A549 (cell line): ENCODE data around the gene ERP44. TPM values are rescaled to one million over a fixed set of nuclear protein-coding genes. Genes with fewer than 3 reads are reported as not detected.

Source experiments
- ATAC-seq, 2 experiments: fragments of 200-7000 bp in 1 of 2; fragments of >200 bp in 1 of 2; cut with Nextera tagmentation in 1 of 2; cut with Tn5 transposase in 1 of 2; 3 replicates each; pipeline versions ENCODE4 v1.8.0 to v1.9.1; 2018 to 2020; ENCODE audit warnings: mild to moderate bottlenecking in 1 of 2, moderate library complexity in 1 of 2
- CTCF ChIA-PET: fragments of 300-600 bp; sonication (Branson Sonifier 250); formaldehyde crosslinking; extraction: SDS; loops from one replicate; lab custom pipeline; 2021; ENCODE audit warnings: antibody characterized with exemption, inconsistent platforms; lab: Yijun Ruan, JAX
- POLR2A ChIA-PET: fragments of 350-600 bp; formaldehyde crosslinking; extraction: SDS; loops from one replicate; lab custom pipeline; 2021; ENCODE audit warnings: antibody characterized with exemption, inconsistent platforms; lab: Yijun Ruan, JAX
- DNase-seq, 2 experiments: peaks; one replicate each; pipeline versions ENCODE4 v3.0.0 to v3.0.0-alpha.2; 2011 to 2016; ENCODE audit warnings: low read depth in 1 of 2, low spot score in 1 of 2
- FAIRE-seq: peaks from 2 replicates; lab custom pipeline; 2011; peaks lifted over from hg19 to GRCh38; lab: Jason Lieb, UNC
- H3K27ac ChIP-seq, 2 experiments: fragments of >200 bp; sonication (Bioruptor Twin); formaldehyde crosslinking; 3 replicates each; pipeline ENCODE4 v1.5.1; 2016 to 2017
- H3K4me1 ChIP-seq: fragments of >200 bp; sonication (Bioruptor Twin); formaldehyde crosslinking; 3 replicates; pipeline ENCODE4 v1.6.1; 2016
- H3K4me2 ChIP-seq: fragments of >200 bp; sonication (Bioruptor Twin); formaldehyde crosslinking; 3 replicates; pipeline ENCODE4 v1.6.1; 2016
- H3K4me3 ChIP-seq: fragments of >200 bp; sonication (Bioruptor Twin); formaldehyde crosslinking; 3 replicates; pipeline ENCODE4 v1.5.1; 2016
- H3K9me3 ChIP-seq: fragments of >200 bp; sonication (Bioruptor Twin); formaldehyde crosslinking; 3 replicates; pipeline ENCODE4 v1.6.1; 2016
- CBX2 ChIP-seq: fragments of 200-600 bp; sonication (generic); IDR thresholded peaks from 2 replicates; pipeline ENCODE4 v1.6.1; 2016; ENCODE audit warnings: low read depth, mild to moderate bottlenecking, borderline replicate concordance
- CEBPB ChIP-seq, 2 experiments: fragments of >200 bp in 1 of 2; sonication (Bioruptor Twin) in 1 of 2; formaldehyde crosslinking in 1 of 2; IDR thresholded peaks; 2 replicates each; pipeline ENCODE4 v1.6.1; 2012 to 2016
- CHD2 ChIP-seq: fragments of 150-350 bp; IDR thresholded peaks from 2 replicates; pipeline ENCODE4 v1.6.1; 2014; ENCODE audit warnings: low read length; ENCODE audit not compliant: partially characterized antibody
- ELK1 ChIP-seq: fragments of 150-350 bp; IDR thresholded peaks from 2 replicates; pipeline ENCODE4 v1.6.1; 2014; ENCODE audit warnings: low read depth, mild to moderate bottlenecking, low read length
- FOSB ChIP-seq: fragments of 250-450 bp; sonication (Bioruptor Pico); IDR thresholded peaks from 2 replicates; pipeline ENCODE4 v1.5.0; 2020; ENCODE audit warnings: mild to moderate bottlenecking, moderate library complexity
- FOSL2 ChIP-seq, 2 experiments: fragments of 450-650 bp in 1 of 2; fragments of >200 bp in 1 of 2; sonication (Bioruptor Twin) in 1 of 2; formaldehyde crosslinking; IDR thresholded peaks; 2 replicates each; pipeline versions ENCODE4 v1.5.0 to v1.6.1; 2016 to 2020; ENCODE audit warnings: mild to moderate bottlenecking in 1 of 2, moderate library complexity in 1 of 2
- HEYL ChIP-seq: fragments of 250-450 bp; sonication (Bioruptor Pico); IDR thresholded peaks from 2 replicates; pipeline ENCODE4 v1.8.0; 2021; ENCODE audit warnings: mild to moderate bottlenecking, moderate library complexity
- JUN ChIP-seq, 2 experiments: fragments of >200 bp; sonication (Bioruptor Twin); formaldehyde crosslinking; IDR thresholded peaks; 2 replicates in 1 of 2; 3 replicates in 1 of 2; pipeline ENCODE4 v1.6.1; 2016 to 2017
- JUNB ChIP-seq: fragments of >200 bp; sonication (Bioruptor Twin); formaldehyde crosslinking; IDR thresholded peaks from 2 replicates; pipeline ENCODE4 v1.6.1; 2016
- KDM5A ChIP-seq: fragments of 200-600 bp; sonication (generic); IDR thresholded peaks from 2 replicates; pipeline ENCODE4 v1.6.1; 2016; ENCODE audit warnings: antibody characterized with exemption, mild to moderate bottlenecking
- MAFK ChIP-seq: fragments of 450-650 bp; IDR thresholded peaks from 2 replicates; pipeline ENCODE4 v1.6.1; 2014; ENCODE audit not compliant: partially characterized antibody
- POLR2A ChIP-seq: IDR thresholded peaks from 2 replicates; pipeline ENCODE4 v1.6.1; 2012; ENCODE audit warnings: mild to moderate bottlenecking, low read length
- RAD21 ChIP-seq, 2 experiments: fragments of >200 bp in 1 of 2; sonication (Bioruptor Twin) in 1 of 2; formaldehyde crosslinking in 1 of 2; IDR thresholded peaks in 1 of 2; conservative IDR thresholded peaks in 1 of 2; 2 replicates in 1 of 2; 3 replicates in 1 of 2; pipeline ENCODE4 v1.6.1; 2012 to 2018; ENCODE audit warnings: inconsistent platforms in 1 of 2
- RARB ChIP-seq: fragments of 250-450 bp; sonication (Bioruptor Pico); IDR thresholded peaks from 2 replicates; pipeline ENCODE4 v1.8.0; 2021; ENCODE audit warnings: mild to moderate bottlenecking, moderate library complexity
- REST ChIP-seq: fragments of 200-600 bp; sonication (generic); IDR thresholded peaks from 2 replicates; pipeline ENCODE4 v1.6.1; 2016; ENCODE audit warnings: antibody characterized with exemption, mild to moderate bottlenecking, moderate library complexity
- RFX5 ChIP-seq: fragments of 450-650 bp; IDR thresholded peaks from 2 replicates; pipeline ENCODE4 v1.7.1; 2014; ENCODE audit warnings: antibody characterized with exemption, mild to moderate bottlenecking, moderate library complexity
- SMC3 ChIP-seq: fragments of >200 bp; sonication (Bioruptor Twin); formaldehyde crosslinking; IDR thresholded peaks from 3 replicates; pipeline ENCODE4 v1.6.1; 2018; ENCODE audit warnings: inconsistent platforms
- TFCP2L1 ChIP-seq: fragments of 250-450 bp; sonication (Bioruptor Pico); IDR thresholded peaks from 2 replicates; pipeline ENCODE4 v1.5.0; 2021; ENCODE audit warnings: mild to moderate bottlenecking
- TP53 ChIP-seq: fragments of 250-450 bp; sonication (Bioruptor Pico); IDR thresholded peaks from 2 replicates; pipeline ENCODE4 v1.5.0; 2021; ENCODE audit warnings: mild to moderate bottlenecking, moderate library complexity
- ZNF302 ChIP-seq: fragments of 250-450 bp; sonication (Bioruptor Pico); IDR thresholded peaks from 2 replicates; pipeline ENCODE4 v1.9.0; 2021; ENCODE audit warnings: inconsistent platforms, mild to moderate bottlenecking, moderate library complexity
- WGBS: methylation state at CpG from one replicate; pipeline ENCODE4 v1.1.6; 2017; ENCODE audit errors: missing lambda C conversion rate; 5-methylcytosine and 5-hydroxymethylcytosine counted together
- polyA plus RNA-seq, 4 experiments: library from polyadenylated mRNA; depleted of rRNA in 3 of 4; stranded (reverse); fragments of >200 nt; fragmentation: RNase III in 1 of 4; extraction: RNeasy Plus Mini Kit Qiagen cat#74134 plus additional on column Dnase treatment in 1 of 4; gene quantifications; 2 replicates in 3 of 4; 3 replicates in 1 of 4; pipeline ENCODE4 v1.2.3, GENCODE V29; 2011 to 2017

ERP44 gene
- polyA plus RNA-seq, 2 of the 4 experiments (the other 2 are of a cell fraction) = 12.4 to 19.4 TPM

- Histone ChIP-seq H3K4me2 (no peak overlapping the region), H3K4me3 (no peak overlapping the region), H3K9me3 (no peaks in the 10 kb centered on the region), H3K4me1 (no peaks in the 10 kb centered on the region), H3K27ac (no peak overlapping the region)
- ATAC-seq = no peak
- ChIA-PET POLR2A (no interaction called here), CTCF (interaction anchor here (1.3 kb wide), 1 partner anchor 298 kb away, joined by 3 read pairs; no protein-coding TSS in a partner anchor)
- TF ChIP-seq CBX2 = no peak
- no peak for TF ChIP-seq RAD21 (conservative IDR thresholded peaks at IDR 0.05 in 1 of 2, IDR thresholded peaks at IDR 0.05 in 1 of 2)
- no peak for TF ChIP-seq CHD2
- no peak for TF ChIP-seq HEYL (CRISPR knock-in tag)
- TF ChIP-seq CEBPB (IDR thresholded peaks at IDR 0.05) = no peak
- no peak for TF ChIP-seq TP53 (CRISPR knock-in tag)
- TF ChIP-seq POLR2A = no peak
- no peak for TF ChIP-seq ELK1
- TF ChIP-seq REST = no peak
- TF ChIP-seq RFX5 = no peak
- no peak for TF ChIP-seq TFCP2L1 (CRISPR knock-in tag)
- TF ChIP-seq SMC3 = no peak
- no peak for TF ChIP-seq ZNF302 (CRISPR knock-in tag)
- no peak for TF ChIP-seq JUNB
- TF ChIP-seq RARB (CRISPR knock-in tag) = no peak
- TF ChIP-seq JUN (IDR thresholded peaks at IDR 0.05) = no peak
- TF ChIP-seq KDM5A = no peak
- no peak for DNase-seq
- FAIRE-seq = no peak
Observed at GRCh38 chr9:100129772-100130171, 31.0 kb upstream of the ERP44 start.

GRCh38 chr9:100126423-100126822, 27.6 kb upstream of the ERP44 start:
- WGBS = 93% methylated on average over 2 of the region's 2 CpGs
- CTCF ChIA-PET = no interaction called here
- TF ChIP-seq KDM5A (no peak), FOSL2 (IDR thresholded peaks at IDR 0.05) (no peak), FOSL2 (CRISPR knock-in tag; IDR thresholded peaks at IDR 0.05) (peak; percentile 48; the same call in 1 of the 2 replicates), POLR2A (no peak), FOSB (CRISPR knock-in tag) (no peak), TP53 (CRISPR knock-in tag) (no peak)
- no peak overlapping the region for H3K4me3 ChIP-seq
- H3K9me3 ChIP-seq = 0 out of 3 replicates have a peak, but pooled peaks cover 4% of the 10 kb centered on the region
- no peak overlapping the region for H3K27ac ChIP-seq
- DNase-seq (no peak), FAIRE-seq (no peak), ATAC-seq (no peak)
- POLR2A ChIA-PET = no interaction called here
- no peak overlapping the region for H3K4me2 ChIP-seq
- H3K4me1 ChIP-seq = no peaks in the 10 kb centered on the region

GRCh38 chr9:100125910-100126309, 27.1 kb upstream of the ERP44 start:
- WGBS = 100% methylated on average over 2 of the region's 2 CpGs
- DNase-seq (no peak), ATAC-seq (no peak), FAIRE-seq (no peak)
- ChIA-PET CTCF (no interaction called here), POLR2A (no interaction called here)
- H3K27ac ChIP-seq = no peak overlapping the region
- no peak overlapping the region for H3K4me3 ChIP-seq
- H3K9me3 ChIP-seq = 0 out of 3 replicates have a peak, but pooled peaks cover 4% of the 10 kb centered on the region
- H3K4me1 ChIP-seq = no peaks in the 10 kb centered on the region
- H3K4me2 ChIP-seq = no peak overlapping the region
- peak; percentile 53 for TF ChIP-seq MAFK
- no peak for TF ChIP-seq CEBPB (IDR thresholded peaks at IDR 0.05)
